HG03103 (cell line): ENCODE data around the gene PPID.
"Not testable (repeated sequence)": the region's sequence is repeated elsewhere in the genome, so short reads cannot be mapped to it uniquely, and the experiment has no call there.

Experiments used
- ATAC-seq: cut with Tn5 transposase; IDR thresholded peaks from one replicate; pipeline ENCODE4 v1.9.1; 2021; ENCODE audit warnings: low read depth; ENCODE audit not compliant: unreplicated experiment

The PPID gene

DNA sequence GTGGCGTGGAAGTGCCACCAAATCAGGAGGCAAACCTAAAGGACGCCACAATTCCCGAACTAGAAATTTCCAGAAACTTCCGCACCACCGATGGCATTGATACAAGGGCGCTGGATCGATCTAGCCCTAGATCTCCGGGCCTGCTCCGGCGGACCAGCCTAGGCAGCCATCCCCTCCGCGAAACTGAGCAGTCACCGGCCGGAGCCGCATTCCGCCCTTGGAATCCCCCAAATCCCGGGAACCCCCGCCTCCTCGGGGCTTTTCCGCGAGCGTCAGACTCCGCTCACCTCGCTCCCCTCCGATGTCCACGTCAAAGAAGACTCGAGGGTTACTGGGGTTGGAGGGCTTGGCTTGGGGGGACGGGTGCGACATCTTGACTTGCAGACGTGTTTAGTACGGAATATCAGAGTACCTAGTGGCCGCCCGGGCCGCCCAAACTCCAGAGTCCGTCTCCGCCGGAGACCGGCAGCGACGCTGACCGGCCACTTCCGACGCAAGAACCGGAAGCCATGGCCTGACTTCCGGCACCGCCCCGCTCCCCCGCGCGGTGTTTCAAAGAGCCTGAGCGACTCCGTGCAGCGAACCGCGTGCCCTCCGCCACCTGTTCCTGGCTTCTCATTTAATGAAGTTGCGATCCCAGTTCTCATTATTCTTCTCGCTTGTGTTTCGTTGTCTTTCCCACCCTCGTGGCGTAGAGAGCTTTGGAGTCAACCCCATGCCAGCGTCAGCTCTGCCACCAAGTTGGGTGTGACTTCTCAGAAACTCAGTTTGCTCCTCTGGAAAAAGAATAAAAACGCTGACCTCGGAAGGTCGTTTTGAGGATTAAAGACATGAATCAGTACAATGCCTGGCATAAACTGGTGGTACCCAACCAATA, at the start of gene PPID:
Gene PPID, minus strand, starts transcription at position 480 of the 877 bp plus-strand sequence. Its CDS starts 108 bp downstream, at position 372.
- ATAC-seq: peak; percentile 99

DNA sequence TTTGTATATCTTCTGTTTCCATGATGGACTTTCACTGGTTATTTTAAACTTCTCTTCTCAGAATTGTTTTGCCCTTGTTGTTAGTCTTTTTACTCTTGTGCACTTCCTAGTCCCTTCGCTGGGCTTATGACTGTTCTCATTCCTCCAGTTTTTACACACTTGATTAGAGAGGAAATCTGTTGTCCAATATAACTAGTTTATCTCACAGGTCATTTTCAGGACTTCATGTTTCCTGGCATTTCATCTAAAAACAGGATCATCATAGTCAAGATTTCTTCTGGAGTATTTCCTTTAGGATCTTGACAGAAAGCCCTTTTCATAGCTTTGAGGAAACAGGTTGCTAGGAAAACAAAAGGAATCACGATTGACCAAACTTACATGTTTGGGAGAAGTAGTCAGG, 48.6 kb upstream of the PPID start:
- ATAC-seq: no peak

DNA sequence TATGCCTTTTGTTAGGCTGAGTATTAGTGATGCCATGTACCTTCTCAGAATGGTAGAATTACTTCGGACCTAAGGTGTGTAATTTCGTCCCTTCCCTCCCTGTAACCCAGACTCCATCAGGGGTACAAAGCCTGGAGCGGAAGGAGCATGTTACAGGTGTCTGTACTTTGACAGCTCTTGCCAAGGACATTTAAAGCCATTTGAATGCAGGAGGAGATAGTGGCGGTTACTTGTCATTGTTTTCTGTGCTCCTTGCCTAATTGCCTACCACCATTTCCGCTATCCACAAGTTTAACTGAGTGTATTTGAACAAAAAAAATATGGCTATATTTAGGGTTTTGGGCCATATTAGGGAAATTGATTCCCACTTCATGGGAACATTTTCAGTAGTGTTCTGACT, 47.5 kb upstream of the PPID start:
- ATAC-seq: no peak

DNA sequence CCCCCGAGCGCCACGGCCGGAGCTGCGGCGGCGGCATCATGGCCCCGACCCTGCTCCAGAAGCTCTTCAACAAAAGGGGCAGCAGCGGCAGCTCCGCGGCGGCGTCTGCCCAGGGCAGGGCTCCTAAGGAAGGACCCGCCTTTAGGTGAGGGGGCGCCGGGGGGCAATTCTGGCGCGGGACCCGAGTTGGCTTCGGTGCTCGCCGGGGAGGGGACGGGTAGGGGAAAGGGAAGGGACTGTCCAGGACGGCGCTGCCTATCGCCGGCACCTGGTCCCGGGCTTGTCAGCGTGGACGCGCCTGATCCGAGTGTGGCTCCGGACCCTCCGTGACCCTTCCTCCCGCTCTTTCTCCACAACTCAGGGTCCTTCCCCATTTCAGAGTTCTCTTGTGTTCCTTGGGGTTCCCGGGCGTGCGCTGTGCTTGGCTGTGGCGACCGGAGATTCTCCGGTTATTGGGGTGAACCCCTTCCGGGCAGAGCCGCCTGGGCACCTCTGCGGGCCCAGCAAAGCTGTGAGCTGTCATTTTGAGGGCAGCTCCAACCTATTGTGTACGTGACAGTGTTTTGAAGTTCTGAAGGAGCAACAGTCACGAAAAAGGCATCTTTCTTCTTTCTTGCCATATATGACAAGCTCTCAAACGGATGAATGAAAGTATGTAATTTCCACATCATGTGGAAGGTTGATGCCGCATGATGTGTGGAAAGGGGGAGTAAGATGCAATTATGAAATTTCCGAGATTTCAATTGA, 46.2 kb upstream of the PPID start:
- peak; percentile 26 for ATAC-seq

DNA sequence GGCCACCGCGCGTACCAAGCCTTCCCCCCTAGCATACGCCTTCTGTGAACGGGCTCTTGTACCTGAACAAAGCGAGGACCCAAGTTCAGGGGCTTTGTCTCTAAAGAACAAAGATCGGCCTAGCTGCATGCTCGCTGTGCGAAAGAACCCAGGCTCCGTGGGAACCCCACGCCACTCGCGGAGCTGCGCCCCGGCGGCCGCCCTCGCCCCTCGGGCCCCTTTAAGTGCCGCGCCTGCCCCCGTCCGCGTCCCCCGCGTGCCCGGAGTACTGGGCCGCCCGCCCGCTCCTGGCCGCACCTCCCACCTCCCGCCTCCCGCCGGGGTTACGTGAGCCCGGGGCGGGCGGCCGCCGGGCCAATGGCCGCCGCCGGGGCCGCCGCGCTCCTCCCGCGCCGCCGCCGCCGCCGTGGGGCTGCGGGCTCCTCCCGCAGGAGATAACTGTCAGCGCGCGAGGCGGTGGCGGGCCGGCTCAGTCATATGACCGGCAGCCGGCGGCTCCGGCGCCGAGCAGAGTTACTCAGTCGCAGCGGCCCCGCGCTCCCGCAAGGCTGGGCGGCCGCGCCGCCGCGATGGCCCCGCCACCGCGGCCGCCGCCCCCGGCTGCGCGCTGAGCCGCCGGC, 45.5 kb upstream of the PPID start, which contains the start of gene FNIP2:
Gene FNIP2, plus strand, starts transcription at position 472 of the 620 bp plus-strand sequence. CDS start 187 bp downstream, outside the sequence.
- ATAC-seq: peak; percentile 71

DNA sequence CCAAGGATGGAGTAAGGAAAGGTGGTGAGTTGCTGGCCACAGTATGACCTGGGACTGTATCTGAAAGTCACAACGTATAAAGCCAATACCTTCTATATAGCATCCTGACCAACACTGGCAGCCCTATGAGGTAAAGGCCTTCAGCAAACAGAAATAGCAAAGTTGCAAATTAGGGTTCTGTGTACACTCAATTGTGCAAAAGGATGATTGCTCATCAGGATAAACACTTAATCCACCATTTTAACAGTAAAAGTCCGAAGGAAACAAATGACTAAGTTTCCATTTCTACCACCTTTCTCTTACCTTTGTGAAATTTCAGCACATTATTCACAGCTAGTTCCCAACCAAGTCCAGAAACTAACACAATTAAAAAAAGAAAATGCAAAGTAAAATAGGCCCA, 44.3 kb upstream of the PPID start:
- no peak for ATAC-seq

DNA sequence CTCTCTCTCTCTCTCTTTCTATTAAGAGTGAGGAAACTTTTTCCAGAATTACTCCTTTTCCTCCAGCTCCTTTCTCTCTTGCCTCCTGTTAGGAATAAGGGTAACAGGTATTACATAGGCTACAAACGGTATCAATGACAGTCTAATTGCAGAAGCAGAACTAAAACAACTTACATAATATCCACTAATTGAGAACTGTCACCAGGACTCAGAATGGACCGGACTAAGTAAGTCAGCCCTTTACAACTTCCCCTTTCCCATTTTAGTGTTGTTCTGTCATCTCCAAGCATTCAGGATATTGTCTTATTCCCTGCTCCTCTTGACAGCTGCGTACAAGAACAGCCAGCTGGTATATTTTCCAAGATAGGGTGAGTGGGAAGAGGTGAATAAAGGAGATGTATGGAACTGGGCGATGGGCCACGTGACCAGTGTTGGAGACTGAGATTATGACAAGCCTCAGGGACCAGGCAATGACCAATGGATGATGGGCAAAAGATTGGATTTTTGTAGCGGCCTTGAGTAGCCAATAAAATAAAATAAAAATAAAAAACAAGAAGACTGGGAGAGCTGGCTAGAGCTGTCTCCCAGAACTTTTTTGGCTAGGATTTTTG, 43.3 kb upstream of the PPID start:
- ATAC-seq: no peak

DNA sequence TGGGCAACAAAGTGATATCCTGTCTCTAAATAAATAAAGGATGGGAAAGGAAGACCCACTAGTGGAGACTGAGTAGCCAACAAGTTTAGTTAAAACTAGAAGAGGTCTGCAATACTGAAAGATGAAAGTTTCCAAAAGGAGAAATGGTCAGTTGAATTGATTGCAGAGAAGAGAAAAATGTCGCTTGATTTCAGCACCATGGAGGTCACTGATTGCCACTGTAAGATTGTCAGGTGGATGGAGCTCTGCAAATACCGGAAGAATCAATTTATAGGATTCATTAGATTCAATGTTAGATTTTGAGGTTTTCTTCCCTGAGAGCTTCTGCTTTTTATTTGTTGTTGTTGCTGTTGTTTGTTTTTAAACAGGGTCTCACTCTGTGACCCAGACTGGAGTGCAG, 40.3 kb upstream of the PPID start:
- ATAC-seq: no peak

DNA sequence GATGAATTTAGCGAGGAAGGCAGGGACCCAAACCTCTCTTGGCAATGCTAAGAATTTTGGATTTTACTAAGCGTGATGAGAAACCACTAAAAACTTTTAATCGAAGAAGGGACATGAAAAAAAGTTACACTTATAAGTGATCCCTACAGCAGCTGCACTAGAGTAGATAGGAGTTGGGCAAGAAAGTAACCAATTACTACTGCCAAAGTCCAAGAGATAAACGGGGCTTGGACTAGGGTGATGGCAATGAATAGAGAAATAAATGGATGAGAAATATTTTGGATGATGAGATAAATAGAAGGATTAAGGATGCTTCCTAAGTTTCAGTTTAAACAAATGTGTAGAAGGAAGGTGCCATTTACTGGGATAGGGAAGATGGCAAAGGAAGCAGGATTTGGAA, 39.4 kb upstream of the PPID start:
- ATAC-seq: no peak

DNA sequence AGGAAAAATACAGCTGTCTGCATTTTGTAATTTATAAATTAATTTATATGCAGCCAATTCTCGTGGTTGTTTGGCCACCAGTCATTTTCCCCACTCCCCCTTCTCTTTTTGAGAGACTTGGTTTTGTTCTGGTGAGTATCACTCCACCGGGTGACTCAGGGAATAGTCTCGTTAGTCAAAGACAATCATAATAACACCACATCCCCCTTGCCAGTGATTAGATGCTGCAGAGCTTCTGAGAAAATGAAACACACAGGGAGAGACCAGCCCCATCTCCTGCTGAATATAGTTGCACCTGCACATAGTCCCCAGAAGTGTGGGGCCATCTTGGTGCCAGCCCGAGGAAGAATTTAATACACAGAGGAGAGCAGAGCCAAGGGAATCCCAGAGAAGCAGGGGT, 37.7 kb upstream of the PPID start:
- no peak for ATAC-seq

DNA sequence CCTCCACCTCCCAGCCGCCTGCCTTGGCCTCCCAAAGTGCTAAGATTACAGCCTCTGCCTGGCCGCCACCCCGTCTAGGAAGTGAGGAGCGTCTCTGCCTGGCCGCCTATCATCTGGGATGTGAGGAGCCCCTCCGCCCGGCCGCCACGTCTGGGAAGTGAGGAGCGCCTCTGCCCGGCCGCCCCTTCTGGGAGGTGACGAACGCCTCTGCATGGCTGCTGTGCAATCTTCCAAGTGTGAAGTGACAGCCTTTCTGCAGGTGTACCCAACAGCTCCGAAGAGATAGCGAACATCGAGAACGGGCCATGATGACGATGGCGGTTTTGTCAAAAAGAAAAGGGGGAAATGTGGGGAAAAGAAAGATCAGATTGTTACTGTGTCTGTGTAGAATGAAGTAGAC, 36.3 kb upstream of the PPID start:
- ATAC-seq: not testable (repeated sequence)

DNA sequence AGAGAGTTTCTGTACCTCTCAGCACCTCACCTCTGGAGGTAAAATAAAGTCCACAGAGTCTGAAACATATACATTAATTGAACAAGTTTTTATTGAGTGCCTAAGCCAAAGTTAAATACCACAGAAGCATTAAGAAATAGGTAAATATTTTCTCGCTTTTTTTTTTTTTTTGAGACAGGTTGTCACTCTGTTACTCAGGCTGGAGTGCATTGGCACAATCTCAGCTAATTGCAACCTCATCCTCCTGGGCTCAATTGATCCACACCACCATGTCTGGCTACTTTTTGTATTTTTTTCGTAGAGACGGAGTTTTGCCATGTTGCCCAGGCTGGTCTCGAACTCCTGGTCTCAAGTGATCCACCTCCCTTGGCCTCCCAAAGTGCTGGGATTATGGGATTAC, 35.5 kb upstream of the PPID start:
- ATAC-seq: no peak

DNA sequence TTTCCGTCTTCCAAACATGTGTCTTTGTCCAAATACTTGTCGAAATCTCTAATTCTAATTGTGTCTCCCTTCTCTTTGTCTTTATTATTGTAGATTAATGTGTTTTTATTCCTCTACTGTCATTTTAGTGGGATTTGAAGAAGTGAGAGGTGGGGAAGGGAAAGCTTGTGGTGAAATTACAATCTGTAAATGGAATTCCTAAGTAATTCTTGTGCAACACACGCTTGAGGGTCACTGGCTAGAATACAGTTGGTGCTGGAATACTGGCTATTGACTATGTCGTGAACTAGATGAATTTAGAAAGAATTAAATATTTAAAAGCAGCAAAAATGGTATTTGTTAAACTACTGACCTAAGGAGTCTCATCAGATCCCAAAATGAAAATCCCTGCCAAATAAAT, 34.9 kb upstream of the PPID start:
- ATAC-seq: no peak

DNA sequence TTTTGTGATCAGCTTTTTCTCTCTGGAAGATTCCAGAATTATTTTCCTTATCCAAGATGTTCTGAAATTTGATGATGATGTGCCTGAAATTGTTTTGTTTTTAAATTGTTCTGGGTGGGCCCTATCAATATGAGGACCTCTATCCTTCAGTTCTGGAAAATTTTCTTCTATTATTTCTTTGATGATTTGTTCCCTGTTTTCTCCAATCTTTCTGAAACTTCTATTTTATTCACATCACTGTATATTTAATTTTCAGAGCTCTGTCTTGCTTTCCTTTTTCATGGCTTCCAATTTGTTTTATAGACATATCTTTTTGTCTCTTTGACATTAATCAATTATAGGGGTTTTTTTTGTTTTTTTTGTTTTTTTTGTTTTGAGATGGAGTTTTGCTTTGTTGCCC, 33.4 kb upstream of the PPID start:
- ATAC-seq: no peak

DNA sequence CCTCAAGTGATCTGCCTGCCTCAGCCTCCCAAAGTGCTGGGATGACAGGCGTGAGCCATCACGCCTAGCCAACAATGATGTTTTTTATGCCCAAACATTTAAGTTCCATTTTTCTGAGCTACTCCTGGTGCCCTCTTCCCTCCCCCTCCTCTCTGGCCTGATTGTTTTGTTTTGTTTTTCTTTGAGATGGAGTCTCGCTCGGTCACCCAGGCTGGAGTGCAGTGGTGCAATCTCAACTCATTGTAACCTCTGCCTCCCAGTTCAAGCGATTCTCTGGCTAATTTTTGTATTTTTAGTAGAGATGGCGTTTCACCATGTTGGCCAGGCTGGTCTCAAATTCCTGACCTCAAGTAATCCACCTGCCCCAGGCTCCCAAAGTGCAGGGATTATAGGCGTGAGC, 32.6 kb upstream of the PPID start:
- not testable (repeated sequence) for ATAC-seq

DNA sequence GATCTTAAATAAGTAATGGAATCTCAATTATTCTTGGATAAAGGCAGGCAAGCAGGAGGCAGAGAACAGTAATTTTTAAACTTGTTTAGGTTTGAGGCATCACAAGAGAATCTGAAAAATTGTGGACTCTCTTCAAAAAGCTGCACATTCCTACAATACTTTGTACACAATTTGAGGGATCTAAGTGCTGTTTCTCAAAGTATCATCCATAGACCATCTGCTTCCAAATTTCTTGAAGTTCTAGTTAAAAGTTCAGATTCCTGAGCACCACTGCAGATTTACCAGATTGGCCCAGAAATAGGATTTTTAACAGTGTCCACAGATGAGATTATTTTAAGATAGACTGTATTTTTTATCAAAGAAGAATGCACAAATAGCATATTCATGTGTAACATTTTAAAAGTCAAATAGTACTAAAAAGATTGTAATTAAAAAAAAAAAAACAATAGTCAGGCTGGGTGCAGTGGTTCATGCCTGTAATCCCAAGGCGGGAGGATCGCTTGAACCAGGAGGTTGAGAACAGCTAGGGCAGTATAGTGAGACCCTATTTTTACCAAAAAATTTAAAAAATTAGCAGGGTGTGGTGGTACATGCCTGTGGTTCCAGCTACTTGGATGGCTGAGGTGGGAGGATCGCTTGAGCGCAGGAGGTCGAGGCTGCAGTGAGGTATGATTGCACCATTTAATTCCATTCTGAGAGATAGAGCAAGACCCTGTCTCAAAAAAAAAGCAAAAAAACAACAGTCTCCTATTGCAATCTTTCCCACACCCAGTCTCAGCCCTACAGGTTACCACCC, 31.4 kb upstream of the PPID start:
- ATAC-seq: no peak

DNA sequence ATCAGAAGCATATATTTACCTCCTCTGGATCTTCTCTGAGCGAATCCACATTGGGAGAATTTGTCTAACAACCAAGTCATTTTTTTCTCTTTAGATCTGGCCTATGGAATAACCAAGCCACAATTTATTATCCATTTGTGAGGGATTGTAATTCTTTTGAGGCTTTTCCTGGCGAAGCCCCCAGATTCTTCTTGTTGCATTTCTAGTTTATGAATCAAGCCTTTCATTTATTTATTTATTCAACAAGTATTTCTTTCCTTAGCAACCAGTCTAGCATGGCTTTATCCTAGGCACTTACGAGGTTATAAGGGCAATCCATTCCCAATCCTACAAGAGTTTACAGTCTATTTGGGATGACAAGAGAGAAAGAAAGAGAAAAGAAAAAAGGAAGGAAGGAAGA, 27.2 kb upstream of the PPID start:
- ATAC-seq: no peak

DNA sequence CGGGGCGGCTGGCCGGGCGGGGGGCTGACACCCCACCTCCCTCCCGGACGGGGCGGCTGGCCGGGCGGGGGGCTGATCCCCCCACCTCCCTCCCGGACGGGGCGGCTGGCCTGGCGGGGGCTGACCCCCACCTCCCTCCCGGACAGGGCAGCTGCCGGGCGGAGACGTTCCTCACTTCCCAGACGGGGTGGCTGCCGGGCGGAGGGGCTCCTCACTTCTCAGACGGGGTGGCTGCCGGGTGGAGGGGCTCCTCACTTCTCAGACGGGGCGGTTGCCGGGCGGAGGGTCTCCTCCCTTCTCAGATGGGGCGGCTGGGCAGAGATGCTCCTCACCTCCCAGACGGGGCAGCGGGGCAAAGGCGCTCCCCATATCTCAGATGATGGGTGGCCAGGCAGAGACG, 23.3 kb upstream of the PPID start:
- not testable (repeated sequence) for ATAC-seq

DNA sequence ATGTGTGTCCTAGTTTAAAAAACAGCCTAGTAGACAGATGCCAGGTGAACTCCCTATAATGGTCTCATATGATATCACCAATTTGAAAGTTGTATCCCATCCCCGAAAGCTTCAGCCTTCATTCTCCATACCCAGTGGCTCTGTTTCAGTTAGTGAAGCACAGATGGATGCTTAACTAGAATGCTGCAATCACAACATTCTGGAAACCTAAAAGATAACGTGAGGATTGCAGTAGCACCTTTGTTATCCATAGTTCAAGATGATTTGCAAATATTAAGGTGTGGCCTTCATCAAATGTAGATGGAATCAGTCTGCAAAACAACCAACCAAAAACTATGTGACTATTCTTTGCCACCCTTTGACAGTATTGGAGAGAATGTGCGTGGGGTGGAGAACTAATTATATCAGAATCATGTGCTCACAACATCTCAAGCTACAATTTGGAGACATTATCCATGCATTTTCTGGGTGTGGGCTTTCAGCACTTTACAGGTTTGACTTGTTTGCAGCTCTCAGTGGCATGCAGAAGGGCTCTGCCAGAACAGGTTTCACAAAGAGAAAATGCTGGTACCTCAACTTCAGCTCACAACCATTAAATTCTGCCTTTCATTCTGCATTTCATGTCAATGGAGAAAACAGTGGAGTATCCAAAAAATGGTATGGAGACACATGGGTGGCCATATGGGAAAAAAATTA, 18.3 kb upstream of the PPID start:
- ATAC-seq: no peak
